GM23248 (cell line): ENCODE results near the gene UHMK1.

ENCODE experiments used
- EZH2 ChIP-seq: fragments of 200-600 bp; sonication (generic); IDR thresholded peaks from 2 replicates; pipeline ENCODE4 v1.6.1; 2018; ENCODE audit warnings: antibody characterized with exemption, mild to moderate bottlenecking; ENCODE audit not compliant: insufficient read depth, poor library complexity, severe bottlenecking
- EZH2phosphoT487 ChIP-seq: fragments of 200-600 bp; sonication (generic); IDR thresholded peaks from 2 replicates; pipeline ENCODE4 v1.6.1; 2018; ENCODE audit warnings: antibody characterized with exemption, moderate library complexity, mild to moderate bottlenecking, low read depth; ENCODE audit not compliant: insufficient read depth

DNA sequence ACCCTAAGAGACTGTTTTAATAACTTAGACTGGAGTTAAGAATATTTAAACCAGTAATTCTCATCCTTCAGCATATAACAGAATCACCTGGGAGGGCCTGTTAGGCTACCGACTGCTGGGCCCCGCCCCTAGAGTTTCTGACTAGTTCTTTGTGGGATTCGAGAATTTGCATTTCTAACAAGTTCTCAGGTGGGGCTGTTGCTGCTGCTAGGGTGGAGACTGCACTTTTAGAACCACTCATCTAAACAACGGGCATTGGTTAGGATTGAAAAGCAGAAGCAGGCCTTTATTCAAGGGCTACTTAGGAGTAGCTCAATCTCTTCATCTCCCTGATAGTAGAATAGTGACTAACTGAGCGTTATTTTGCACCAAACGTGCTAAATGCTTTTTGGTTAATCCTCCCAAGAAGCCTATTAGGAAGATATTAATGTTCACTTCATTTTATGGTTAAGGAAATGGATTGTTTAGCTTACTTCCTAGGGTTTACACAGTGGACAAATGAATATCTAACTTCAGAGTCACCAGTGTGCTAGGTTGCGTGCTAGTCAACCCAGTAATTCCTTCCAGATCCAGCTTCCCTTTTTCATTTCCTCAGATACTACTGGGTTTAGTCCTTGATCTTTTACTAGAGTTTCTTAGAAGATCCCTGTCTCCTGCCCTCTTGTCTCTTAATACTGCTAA lies 32.8 kb downstream of the UHMK1 start:
- TF ChIP-seq EZH2 (no peak), EZH2phosphoT487 (no peak)
